Measurements from ENCODE around the gene CDH8.

DNA sequence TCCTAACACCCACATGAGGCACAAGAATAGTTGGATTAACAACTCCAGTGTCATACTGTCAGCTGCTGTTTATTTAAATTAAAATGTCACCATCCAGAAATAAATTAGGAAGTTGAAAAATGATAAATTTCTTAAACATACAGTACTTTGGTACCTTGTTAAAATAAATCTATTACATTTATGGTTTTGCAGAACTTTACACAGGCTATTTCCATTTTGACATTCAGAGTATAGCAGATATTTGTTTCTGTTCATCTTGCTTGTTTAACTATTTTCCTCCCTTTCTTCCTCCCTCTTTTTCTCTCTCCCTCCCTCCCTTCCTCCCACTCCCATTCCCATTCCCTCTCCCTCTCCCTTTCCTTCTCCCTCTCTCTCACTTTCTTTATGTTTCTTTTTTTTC, 310.1 kb downstream of the CDH8 start:
- TF ChIP-seq POLR2A (IDR thresholded peaks at IDR 0.05) (no peak), POLR2AphosphoS5 (IDR thresholded peaks at IDR 0.05) (no peak), EP300 (IDR thresholded peaks at IDR 0.05; ENCODE audit: low read depth) (no peak)
- TF ChIP-seq, protein P1, sequence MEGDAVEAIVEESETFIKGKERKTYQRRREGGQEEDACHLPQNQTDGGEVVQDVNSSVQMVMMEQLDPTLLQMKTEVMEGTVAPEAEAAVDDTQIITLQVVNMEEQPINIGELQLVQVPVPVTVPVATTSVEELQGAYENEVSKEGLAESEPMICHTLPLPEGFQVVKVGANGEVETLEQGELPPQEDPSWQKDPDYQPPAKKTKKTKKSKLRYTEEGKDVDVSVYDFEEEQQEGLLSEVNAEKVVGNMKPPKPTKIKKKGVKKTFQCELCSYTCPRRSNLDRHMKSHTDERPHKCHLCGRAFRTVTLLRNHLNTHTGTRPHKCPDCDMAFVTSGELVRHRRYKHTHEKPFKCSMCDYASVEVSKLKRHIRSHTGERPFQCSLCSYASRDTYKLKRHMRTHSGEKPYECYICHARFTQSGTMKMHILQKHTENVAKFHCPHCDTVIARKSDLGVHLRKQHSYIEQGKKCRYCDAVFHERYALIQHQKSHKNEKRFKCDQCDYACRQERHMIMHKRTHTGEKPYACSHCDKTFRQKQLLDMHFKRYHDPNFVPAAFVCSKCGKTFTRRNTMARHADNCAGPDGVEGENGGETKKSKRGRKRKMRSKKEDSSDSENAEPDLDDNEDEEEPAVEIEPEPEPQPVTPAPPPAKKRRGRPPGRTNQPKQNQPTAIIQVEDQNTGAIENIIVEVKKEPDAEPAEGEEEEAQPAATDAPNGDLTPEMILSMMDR (IDR thresholded peaks at IDR 0.05), result no peak
